HEK293T (cell line): ENCODE results near the gene LINC01488.

Experiments
- ARNT ChIP-seq: fragments of 450-650 bp; IDR thresholded peaks from 2 replicates; pipeline ENCODE4 v1.6.1; 2017; ENCODE audit warnings: mild to moderate bottlenecking
- FOXM1 ChIP-seq: fragments of 450-650 bp; IDR thresholded peaks from 2 replicates; pipeline ENCODE4 v1.6.1; 2017; ENCODE audit warnings: mild to moderate bottlenecking, borderline replicate concordance
- LEF1 ChIP-seq: fragments of 450-650 bp; IDR thresholded peaks from 2 replicates; pipeline ENCODE4 v1.6.1; 2017; ENCODE audit warnings: mild to moderate bottlenecking, borderline replicate concordance
- PKNOX1 ChIP-seq: fragments of 450-650 bp; IDR thresholded peaks from 2 replicates; pipeline ENCODE4 v1.6.1; 2016

DNA sequence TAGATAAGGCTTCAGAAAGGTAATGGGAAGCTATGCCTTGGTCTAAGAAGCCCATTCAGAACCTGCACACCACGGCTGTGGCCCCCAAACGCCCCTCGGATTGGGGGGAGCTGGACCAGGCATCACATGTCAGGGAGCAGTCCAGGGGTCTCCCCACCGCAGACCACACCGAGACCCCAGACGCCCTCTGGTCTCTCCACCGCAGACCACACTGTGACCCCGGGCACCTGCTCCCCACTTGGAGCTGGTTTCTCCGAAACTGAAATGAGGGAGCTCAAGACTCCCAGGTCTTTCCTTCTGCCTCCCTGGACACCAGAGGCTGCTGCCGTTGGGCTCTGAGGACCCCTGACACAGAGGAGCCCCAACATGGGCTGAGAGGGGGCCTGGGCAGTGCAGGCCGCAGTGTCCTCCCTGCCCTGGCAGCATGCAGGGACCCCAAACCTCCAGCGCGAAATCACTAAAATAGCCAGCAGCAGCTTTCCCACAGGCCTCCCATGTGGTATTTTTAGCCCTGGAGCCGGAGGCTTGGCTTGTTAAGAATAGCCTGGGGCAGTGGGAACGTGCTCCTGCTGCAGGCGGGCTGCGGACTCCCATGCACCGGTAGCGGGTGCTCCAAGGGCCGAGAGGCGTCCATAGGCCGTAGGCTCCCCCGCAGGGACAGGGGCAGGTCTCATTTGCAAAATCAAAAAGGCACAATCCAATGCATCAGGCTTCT, 7.7 kb downstream of the LINC01488 start:
- TF ChIP-seq LEF1 (no peak), ARNT (no peak), FOXM1 (no peak), PKNOX1 (no peak)
